ENCODE data around the gene ROR1.

DNA sequence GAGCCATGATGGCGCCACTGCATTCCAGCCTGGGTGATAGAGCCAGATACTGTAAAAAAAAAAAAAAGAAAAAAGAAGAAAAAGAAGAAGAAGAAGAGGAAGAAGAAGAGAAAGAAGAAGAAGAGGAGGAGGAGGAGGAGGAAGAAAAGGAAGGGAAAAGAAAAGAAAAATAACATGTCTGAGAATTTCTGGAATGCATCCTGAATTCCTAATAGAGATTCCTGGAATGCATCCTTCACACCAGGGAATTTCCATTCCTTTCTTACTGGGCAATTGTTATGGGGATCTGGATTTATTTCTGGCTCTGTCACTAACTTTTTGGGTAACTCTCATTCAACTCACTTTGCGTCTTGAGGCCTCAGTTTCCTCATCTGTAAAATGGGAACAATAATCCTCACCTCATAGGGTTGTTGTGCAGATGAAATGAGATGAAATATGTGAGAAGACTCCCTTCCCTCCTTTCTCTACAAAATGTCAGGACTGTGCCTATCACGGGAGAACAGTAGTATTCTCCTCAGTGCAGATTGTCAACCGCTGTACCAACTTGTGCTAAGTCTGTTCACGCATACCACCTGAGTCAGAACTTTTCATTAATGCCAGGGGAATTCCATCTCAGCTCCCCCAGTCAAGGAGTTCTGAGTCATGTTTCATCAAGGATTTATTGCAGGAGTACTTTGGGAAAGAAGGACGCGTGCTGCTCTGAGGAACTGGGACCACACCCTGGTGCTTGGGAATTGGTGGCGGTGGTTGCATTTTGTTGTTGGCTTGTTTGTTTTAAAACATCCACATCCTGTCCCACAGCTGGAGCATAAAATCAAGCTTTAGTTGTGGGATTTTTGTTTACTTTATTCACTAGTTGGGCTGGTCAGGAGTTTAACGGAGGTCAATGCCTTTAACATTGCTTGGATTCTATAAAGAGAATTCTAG lies 42.4 kb upstream of the ROR1 start:
- TF ChIP-seq CTCF (conservative IDR thresholded peaks at IDR 0.05) (no peak), EZH2 (IDR thresholded peaks at IDR 0.05; ENCODE audit: low read depth) (no peak)
